Nephron (organoid): ENCODE data around the gene SMARCA2.

Experiments
- H3K27ac Mint-ChIP-seq, 3 experiments: 2 replicates each; pipeline ENCODE4 v1.8.0; 2020; ENCODE audit warnings: mixed read lengths in 3 of 3, mild to moderate bottlenecking in 2 of 3, moderate library complexity in 1 of 3
- H3K27me3 Mint-ChIP-seq: 2 replicates; pipeline ENCODE4 v1.8.0; 2021; ENCODE audit warnings: low read depth, mild to moderate bottlenecking, moderate library complexity, mixed read lengths
- H3K36me3 Mint-ChIP-seq: 2 replicates; pipeline ENCODE4 v1.8.0; 2020; ENCODE audit warnings: low read depth, mixed read lengths
- H3K4me1 Mint-ChIP-seq: 2 replicates; pipeline ENCODE4 v1.8.0; 2020; ENCODE audit warnings: mixed read lengths
- H3K4me3 Mint-ChIP-seq, 3 experiments: 2 replicates each; pipeline ENCODE4 v1.8.0; 2020; ENCODE audit warnings: mild to moderate bottlenecking in 3 of 3, mixed read lengths in 3 of 3, moderate library complexity in 2 of 3
- H3K9me3 Mint-ChIP-seq: 2 replicates; pipeline ENCODE4 v1.8.0; 2020; ENCODE audit warnings: mixed read lengths
- CTCF ChIP-seq, 3 experiments: fragments of 200-600 bp; sonication (generic); IDR thresholded peaks; one replicate each; pipeline ENCODE4 v1.5.0; 2021; ENCODE audit warnings: antibody characterized with exemption in 3 of 3; ENCODE audit not compliant: unreplicated experiment in 3 of 3

SMARCA2 gene

DNA sequence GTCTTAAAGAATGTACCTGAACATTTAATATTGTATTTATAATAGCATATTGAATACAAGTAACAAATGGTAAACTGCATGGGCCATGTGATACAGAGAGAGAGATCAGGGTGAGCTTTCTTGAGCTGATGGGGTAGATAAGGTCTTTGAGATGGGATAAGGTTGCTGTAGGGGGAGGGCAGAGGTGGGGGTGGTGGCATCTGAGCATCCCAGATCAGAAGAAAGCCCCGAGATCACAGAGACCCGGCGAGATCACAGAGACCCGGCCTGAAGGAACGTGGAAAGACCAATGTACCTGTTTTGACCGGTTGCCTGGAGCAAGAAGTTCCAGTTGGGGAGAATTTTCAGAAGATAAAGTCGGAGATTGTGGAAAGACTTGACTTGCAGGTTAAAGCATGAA, 6.6 kb downstream of the SMARCA2 start:
- H3K4me3 Mint-ChIP-seq, result peak overlapping the region in 1 of 3 experiments; percentile 17

DNA sequence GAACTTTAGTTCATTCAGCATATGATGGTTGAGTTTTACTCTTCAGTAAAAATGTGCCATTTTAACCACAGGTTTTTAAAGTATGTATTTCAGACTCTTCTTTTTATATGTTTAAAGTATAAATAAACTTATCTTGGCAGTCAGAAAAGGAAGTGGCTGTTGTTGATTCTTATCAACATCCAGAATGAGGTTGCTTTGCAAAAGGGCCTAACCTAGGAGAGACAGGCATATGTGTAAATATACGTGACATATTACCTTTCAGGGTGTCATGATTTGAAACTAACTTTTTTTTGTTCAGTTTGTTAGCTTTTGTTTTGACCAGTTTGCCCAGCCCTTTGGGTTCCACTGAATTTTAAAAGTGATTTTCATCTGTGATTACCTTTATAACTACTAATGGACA, 7.4 kb downstream of the SMARCA2 start:
- Mint-ChIP-seq H3K9me3 (no peaks in the 10 kb centered on the region), H3K36me3 (no peaks in the 10 kb centered on the region), H3K27ac (peak overlapping the region; percentile 10 to 75 (median 33)), H3K4me3 (no peak overlapping the region), H3K4me1 (peaks cover 70% of the 10 kb centered on the region), H3K27me3 (peaks cover 4% of the 10 kb centered on the region)
- TF ChIP-seq CTCF (IDR thresholded peaks at IDR 0.05; ENCODE audit: unreplicated experiment in 3 of 3), result no peak

More for the DNA sequence above, 6.6 kb downstream of the SMARCA2 start:
- no peak overlapping the region for H3K27ac Mint-ChIP-seq
- peaks cover 70% of the 10 kb centered on the region for H3K4me1 Mint-ChIP-seq
- peaks cover 4% of the 10 kb centered on the region for H3K27me3 Mint-ChIP-seq
- H3K36me3 Mint-ChIP-seq, result no peaks in the 10 kb centered on the region
- no peak for TF ChIP-seq CTCF (IDR thresholded peaks at IDR 0.05; ENCODE audit: unreplicated experiment in 3 of 3)
- H3K9me3 Mint-ChIP-seq, result no peaks in the 10 kb centered on the region

DNA sequence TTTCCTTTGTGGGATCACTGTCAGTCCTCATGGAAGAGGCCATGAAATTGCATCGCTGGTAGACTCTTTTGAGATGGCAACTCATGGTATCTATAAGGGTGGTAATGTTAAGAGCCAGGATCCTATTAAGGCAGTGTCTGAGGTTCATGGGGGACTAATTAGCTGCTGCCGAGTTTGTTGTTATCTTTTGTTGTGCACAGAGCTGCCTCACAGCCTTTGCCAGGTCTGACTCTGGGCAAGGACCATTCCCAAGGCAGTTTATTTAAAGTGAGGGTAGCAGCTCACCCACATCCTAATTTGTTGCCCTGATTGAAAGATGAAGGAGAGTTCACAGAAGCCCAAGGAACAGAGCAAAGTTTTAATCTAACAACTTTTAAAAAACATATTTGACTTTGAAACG, 7.9 kb downstream of the SMARCA2 start:
- Mint-ChIP-seq H3K27me3 (peaks cover 4% of the 10 kb centered on the region), H3K27ac (peak overlapping the region; percentile 10 to 75 (median 33)), H3K36me3 (no peaks in the 10 kb centered on the region), H3K4me1 (peaks cover 75% of the 10 kb centered on the region), H3K9me3 (no peaks in the 10 kb centered on the region), H3K4me3 (peak overlapping the region in 1 of 3 experiments; percentile 48)
- no peak for TF ChIP-seq CTCF (IDR thresholded peaks at IDR 0.05; ENCODE audit: unreplicated experiment in 3 of 3)

GRCh38 chr9:2023532-2023931, 8.4 kb downstream of the SMARCA2 start:
- no peaks in the 10 kb centered on the region for H3K36me3 Mint-ChIP-seq
- no peaks in the 10 kb centered on the region for H3K9me3 Mint-ChIP-seq
- no peak for TF ChIP-seq CTCF (IDR thresholded peaks at IDR 0.05; ENCODE audit: unreplicated experiment in 3 of 3)
- peaks cover 77% of the 10 kb centered on the region for H3K4me1 Mint-ChIP-seq
- peaks cover 4% of the 10 kb centered on the region for H3K27me3 Mint-ChIP-seq
- H3K4me3 Mint-ChIP-seq, result no peak overlapping the region
- H3K27ac Mint-ChIP-seq, result peak overlapping the region; percentile 10 to 75 (median 29)

DNA sequence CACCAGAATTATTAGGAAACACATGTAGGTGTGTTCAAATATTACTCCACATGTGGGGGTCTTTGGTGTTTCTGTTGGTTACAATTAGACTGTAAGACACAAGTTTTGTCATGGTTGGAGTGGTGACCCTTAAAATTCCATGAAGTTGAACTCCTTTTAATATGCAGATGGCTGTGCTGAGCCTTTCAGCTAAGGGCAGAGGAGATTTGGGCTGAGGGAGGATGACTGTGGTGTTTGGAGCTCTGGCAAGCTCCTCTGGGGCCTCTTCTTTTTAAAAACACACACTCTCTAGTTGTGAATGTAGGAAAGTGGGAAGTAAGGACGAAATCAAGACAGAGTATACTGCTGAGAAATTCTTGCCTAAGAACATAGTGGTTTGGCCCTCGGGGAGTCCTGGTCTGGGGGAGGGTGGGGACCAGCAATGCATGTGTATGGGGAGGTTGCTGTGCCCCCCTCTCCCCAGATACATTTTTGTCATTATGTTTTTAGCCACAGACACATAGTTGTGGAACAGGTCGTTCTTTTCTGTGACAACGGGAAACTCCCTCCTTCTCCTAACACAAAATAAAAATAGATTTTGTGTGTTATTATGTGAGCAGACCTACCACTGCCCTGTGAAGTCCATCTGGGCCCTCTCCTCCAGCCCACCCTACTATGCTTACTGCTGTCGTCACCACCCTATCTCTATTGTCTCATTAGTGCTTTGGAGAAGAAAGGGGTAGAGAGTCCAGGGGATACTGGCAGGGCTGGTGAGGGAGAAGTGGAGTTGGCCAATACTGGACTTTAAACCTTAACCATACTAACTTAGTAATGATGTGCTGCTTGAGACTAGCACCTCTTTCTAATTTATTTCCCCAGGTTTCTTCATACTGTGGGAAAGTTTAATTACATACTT, 10.0 kb downstream of the SMARCA2 start:
- Mint-ChIP-seq H3K27me3 (no peaks in the 10 kb centered on the region), H3K36me3 (peaks cover 4% of the 10 kb centered on the region), H3K4me3 (no peak overlapping the region), H3K4me1 (peaks cover 76% of the 10 kb centered on the region), H3K27ac (peak overlapping the region in 2 of 3 experiments; percentile 3 to 75), H3K9me3 (no peaks in the 10 kb centered on the region)
- TF ChIP-seq CTCF (IDR thresholded peaks at IDR 0.05; ENCODE audit: unreplicated experiment in 3 of 3), result no peak
